ENCODE results near the gene CBFB.
"Not testable (repeated sequence)": the region's sequence is repeated elsewhere in the genome, so short reads cannot be mapped to it uniquely, and the experiment has no call there.

Gene CBFB

DNA sequence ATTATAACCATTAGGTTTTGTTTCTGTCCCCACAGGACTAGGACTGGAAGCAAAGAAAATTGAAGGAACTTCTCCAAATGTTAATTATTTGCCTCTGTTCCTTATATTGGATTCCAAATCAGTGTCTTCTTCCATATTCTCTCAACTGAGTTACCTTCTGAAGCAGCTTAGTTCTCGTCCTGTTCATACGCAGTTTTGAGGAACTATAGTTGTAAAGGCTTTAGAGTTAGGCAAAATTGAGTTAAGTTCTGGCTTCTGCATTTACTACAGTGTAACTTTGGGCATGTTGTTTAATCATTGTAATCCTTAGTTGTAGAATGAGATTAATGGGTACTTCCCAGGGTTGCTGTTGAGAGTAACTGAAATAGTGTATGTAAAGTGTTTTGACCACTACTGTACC, 11.2 kb downstream of the CBFB start:
- in situ Hi-C loops (cut with MboI; ENCODE audit: low sequenced_read_pairs): no loop called here

GRCh38 chr16:67040906-67041305, 12.0 kb downstream of the CBFB start:
- in situ Hi-C loops (cut with MboI; ENCODE audit: low sequenced_read_pairs): no loop called here

DNA sequence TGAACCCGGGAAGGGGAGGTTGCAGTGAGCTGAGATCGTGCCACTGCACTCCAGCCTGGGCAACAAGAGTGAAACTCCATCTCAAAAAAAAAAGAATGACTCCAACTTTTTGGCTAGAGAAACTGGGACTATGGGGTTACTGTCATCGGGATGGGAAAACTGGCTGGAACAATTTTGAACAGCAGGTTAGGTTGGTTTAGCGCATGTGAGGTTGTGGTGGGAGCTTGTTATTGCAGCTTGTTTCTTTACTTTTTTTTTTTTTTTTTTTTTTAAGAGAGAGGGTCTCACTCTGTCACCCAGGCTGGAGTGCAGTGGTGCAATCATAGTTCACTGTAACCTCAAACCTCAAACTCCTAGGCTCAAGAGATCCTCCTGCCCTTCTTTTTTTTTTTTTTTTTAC, 12.6 kb downstream of the CBFB start:
- in situ Hi-C loops (cut with MboI; ENCODE audit: low sequenced_read_pairs): not testable (repeated sequence)

- in situ Hi-C loops (cut with MboI; ENCODE audit: low sequenced_read_pairs): no loop called here
These were observed 14.5 kb downstream of the CBFB start for GRCh38 chr16:67043420-67043819.

GRCh38 chr16:67050796-67051195, 21.8 kb downstream of the CBFB start:
- in situ Hi-C loops (cut with MboI; ENCODE audit: low sequenced_read_pairs): no loop called here

- in situ Hi-C loops (cut with MboI; ENCODE audit: low sequenced_read_pairs): no loop called here
These were observed 23.4 kb downstream of the CBFB start for GRCh38 chr16:67052399-67052798.

- in situ Hi-C loops (cut with MboI; ENCODE audit: low sequenced_read_pairs): no loop called here
These were observed 24.9 kb downstream of the CBFB start for GRCh38 chr16:67053767-67054334.

GRCh38 chr16:67054901-67055300, 26.0 kb downstream of the CBFB start:
- in situ Hi-C loops (cut with MboI; ENCODE audit: low sequenced_read_pairs): no loop called here

DNA sequence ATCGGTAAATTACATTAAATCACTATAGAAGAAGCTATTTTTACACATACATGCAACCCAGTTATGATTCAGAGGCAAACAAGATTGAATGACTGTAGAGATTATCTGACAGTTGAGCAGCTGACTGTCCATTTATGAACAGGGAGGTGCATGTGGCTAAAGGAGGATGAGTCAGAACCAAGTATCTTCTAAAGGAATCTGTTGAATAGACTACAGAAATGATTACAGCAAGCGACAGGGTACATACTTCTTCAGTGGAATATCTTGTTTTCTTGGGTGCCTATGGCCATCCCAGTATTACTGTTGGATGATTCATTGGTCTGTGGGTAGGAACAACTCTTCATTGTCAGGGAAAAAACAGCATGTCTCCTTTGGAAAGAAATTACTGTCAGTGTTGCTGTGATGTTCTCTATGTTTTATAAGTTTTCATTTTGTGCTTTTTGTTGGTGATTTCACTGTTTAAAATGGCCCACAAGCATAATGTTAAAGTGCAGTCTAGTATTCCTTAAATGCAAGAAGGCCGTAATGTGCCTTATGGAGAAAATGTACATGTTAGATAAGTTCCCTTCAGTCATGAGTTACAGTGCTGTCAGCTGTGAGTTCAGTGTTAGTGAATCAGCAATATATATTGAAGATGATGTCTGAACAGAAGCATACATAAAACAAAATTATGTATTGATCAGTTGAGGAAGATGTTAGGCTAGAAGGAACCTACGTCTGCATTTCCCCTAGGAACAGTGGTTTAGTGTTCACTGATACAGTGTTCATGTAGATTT, 27.0 kb downstream of the CBFB start:
- in situ Hi-C loops (cut with MboI; ENCODE audit: low sequenced_read_pairs): no loop called here

DNA sequence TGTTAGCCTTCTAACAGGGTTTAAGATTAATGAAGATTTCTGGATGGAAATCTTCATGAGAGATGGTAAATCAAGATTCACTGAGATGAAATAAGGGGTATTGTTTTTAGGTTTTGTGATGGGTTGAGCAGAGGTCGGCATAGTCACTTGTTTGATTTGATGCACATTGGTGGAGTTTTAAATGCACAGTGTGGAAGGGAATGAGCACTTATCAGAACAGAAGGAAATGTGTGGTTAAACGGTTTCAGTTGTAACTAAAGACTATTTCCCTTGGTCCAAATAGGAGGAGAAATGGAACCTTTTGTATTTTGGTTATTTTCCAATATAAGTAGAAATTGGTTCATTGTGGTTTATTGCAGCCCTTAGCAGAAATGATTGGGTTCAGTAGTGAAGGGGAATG, 34.1 kb downstream of the CBFB start:
- in situ Hi-C loops (cut with MboI; ENCODE audit: low sequenced_read_pairs): no loop called here

DNA sequence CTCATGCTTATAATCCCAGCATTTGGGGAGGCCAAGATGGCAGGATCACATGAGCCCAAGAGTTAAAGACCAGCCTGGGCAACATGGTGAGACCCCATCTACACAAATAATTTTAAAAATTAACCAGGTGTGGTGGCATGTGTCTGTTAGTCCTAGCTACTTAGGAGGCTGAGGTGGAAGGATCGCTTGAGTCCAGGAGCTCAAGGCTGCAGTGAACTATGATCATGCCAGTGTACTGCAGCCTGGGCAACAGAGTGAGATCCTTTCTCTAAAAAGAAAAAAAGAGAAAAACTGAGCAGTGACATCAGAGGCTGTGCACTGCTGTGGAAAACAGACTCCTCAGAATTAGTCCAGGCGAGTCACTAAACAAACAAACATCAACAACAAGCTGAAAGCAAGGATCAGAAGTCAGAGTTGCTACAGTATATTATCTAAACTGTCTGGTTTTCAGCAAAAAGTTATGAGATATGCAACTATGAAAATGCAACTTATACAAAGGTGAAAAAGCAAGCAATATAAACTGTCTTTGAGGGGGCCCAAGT, 39.3 kb downstream of the CBFB start:
- in situ Hi-C loops (cut with MboI; ENCODE audit: low sequenced_read_pairs): no loop called here

- in situ Hi-C loops (cut with MboI; ENCODE audit: low sequenced_read_pairs): no loop called here
These were observed 42.6 kb downstream of the CBFB start for GRCh38 chr16:67071476-67072048.

- in situ Hi-C loops (cut with MboI; ENCODE audit: low sequenced_read_pairs): no loop called here
These were observed 46.4 kb downstream of the CBFB start for GRCh38 chr16:67075331-67075730.

DNA sequence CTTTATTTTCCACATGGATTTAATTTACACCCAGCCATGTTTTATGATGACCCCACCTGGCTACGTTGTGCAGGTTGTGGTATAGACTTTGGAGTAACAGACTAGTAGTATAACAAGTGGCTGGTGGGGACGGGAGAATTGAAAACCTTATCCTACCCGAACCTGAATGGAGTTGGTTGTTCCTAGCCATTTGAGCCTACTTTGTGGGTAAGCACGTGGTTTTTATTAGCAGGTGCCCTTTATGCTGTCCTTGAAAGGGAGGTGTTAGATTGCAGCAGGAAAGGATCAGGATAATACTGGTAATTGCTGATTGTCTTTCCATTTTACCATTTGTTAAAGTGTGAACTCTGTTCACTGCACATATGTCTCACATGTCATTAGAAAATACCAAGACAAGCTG, 48.9 kb downstream of the CBFB start:
- in situ Hi-C loops (cut with MboI; ENCODE audit: low sequenced_read_pairs): no loop called here

GRCh38 chr16:67082100-67082499, 53.2 kb downstream of the CBFB start:
- in situ Hi-C loops (cut with MboI; ENCODE audit: low sequenced_read_pairs): no loop called here

DNA sequence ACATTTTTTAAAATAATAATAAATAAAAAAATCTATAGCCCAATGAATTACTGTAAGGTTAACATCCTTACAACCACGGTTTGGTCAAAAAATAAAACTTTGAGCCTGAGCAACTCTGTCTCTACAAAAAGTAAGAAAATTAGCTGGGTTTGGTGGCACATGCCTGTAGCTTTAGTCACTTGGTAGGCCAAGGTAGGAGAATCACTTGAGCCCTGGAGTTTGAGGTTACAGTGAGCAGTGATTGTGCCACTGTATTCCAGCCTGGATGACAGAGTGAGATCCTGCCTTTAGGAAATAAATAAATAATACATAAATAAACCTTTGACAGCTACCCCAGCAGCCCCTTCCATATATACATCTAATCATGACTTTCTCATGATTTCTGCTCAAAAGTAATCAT, 53.9 kb downstream of the CBFB start:
- in situ Hi-C loops (cut with MboI; ENCODE audit: low sequenced_read_pairs): no loop called here

DNA sequence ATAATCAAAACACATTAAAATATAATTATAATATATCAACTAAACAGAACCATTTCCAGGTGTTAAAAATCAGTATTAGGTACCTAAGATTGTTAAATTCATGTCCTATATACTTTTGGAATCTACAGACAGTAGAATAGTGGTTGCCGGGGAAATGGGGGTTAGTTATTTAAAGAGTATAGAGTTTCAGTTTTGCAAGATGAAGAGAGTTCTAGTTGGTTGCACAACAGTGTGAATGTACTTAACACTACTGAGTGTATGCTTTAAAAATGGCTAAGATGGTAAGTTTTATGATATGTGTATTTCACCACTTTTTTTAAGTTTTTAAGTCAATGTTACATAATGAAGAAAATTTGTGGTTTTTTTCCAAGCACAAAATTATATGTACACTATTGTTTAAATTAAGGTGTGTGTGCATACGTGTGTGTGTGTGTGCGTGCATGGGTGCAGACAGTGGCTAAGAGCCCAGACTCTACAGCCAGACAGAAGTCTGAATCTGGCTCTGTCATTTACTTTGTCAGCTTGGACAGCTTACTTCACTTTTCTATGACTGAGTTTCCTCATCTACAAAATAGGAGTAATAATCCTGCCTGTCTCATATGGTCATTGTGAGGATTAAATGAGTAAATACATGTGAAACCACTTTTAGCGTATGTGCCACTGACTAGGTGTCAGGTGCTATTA, 55.5 kb downstream of the CBFB start:
- in situ Hi-C loops (cut with MboI; ENCODE audit: low sequenced_read_pairs): no loop called here

DNA sequence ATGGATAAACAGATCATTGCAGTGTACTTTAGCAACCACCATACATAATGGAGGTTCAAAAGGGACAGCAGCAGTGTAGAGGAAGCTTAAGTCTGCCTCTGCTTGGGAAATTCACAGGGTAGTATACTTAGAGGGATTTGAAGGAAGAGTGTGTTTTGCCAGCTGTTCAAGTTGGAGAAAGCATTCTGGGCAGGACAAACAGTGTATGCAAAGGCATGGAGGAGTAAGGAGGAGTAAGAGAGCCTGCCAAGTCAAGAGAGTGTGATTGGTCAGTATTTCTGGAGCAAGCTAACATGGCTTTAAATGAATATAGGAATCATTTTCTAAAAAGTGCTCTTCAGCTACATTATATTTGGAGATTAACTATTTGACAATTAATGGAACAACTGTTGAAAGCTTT, 57.9 kb downstream of the CBFB start:
- in situ Hi-C loops (cut with MboI; ENCODE audit: low sequenced_read_pairs): no loop called here

DNA sequence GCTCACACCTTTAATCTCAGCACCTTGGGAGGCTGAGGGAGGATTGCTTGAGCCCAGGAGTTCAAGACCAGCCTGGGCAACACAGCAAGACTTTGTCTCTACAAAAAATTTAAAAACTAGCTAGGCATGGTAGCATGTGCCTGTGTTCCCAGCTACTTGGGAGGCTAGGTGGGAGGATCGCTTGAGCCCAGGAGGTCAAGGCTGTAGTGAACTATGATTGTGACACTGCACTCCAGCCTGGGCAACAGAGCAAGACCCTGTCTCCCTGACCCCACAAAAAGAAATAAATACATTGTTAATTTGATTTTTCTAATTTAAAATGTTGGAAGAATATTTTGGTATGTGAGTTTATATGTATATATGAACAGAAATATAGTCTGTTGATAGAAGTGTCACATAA, 58.3 kb downstream of the CBFB start:
- in situ Hi-C loops (cut with MboI; ENCODE audit: low sequenced_read_pairs): no loop called here

GRCh38 chr16:67087803-67088202, 58.9 kb downstream of the CBFB start:
- in situ Hi-C loops (cut with MboI; ENCODE audit: low sequenced_read_pairs): no loop called here

- in situ Hi-C loops (cut with MboI; ENCODE audit: low sequenced_read_pairs): no loop called here
These were observed 59.6 kb downstream of the CBFB start for GRCh38 chr16:67088551-67088950.

GRCh38 chr16:67089101-67089500, 60.2 kb downstream of the CBFB start:
- in situ Hi-C loops (cut with MboI; ENCODE audit: low sequenced_read_pairs): no loop called here

Measured in HL-60/S4 treated with phorbol 12-myristate 13-acetate at 8.2 ng/mL for 4 days and 3 days (cell line).